Spinal cord (tissue), 10 donors: ENCODE results near the gene RIT1. TPM values are rescaled to one million over a fixed set of nuclear protein-coding genes. Genes with fewer than 3 reads are reported as not detected.

Experiments used
- DNase-seq, 6 donors: peaks; one replicate each; pipeline versions ENCODE4 v3.0.0 to v3.0.0-alpha.2; 2013 to 2015; ENCODE audit warnings: low spot score in 6 of 6, low read depth in 4 of 6
- H3K27ac ChIP-seq: one replicate; pipeline ENCODE4 v1.5.1; 2013; ENCODE audit warnings: low read depth, low read length, control low read depth
- H3K27me3 ChIP-seq: one replicate; pipeline ENCODE4 v1.6.1; 2013; ENCODE audit warnings: low read length; ENCODE audit not compliant: control insufficient read depth, insufficient read depth
- H3K36me3 ChIP-seq: one replicate; pipeline ENCODE4 v1.6.1; 2013; ENCODE audit warnings: low read length; ENCODE audit not compliant: control insufficient read depth, insufficient read depth
- H3K4me1 ChIP-seq: one replicate; pipeline ENCODE4 v1.6.1; 2013; ENCODE audit warnings: low read length; ENCODE audit not compliant: control insufficient read depth, insufficient read depth
- H3K4me3 ChIP-seq: one replicate; pipeline ENCODE4 v1.5.1; 2013; ENCODE audit warnings: low read depth, low read length, control low read depth
- H3K9me3 ChIP-seq: one replicate; pipeline ENCODE4 v1.6.1; 2013; ENCODE audit warnings: low read length; ENCODE audit not compliant: control insufficient read depth, insufficient read depth
- WGBS: methylation state at CpG from one replicate; pipeline ENCODE4 v1.1.5; 2013; ENCODE audit warnings: missing lambda C conversion rate; ENCODE audit not compliant: insufficient coverage; 5-methylcytosine and 5-hydroxymethylcytosine counted together
- long read RNA-seq, 4 donors: transcript quantifications; one replicate each; lab custom pipeline, GENCODE V29; 2026
- polyA plus RNA-seq, 2 donors: library from polyadenylated mRNA; unstranded; fragments of 120-200 nt; gene quantifications; one replicate each; pipeline ENCODE4 v1.2.1, GENCODE V29; 2013; ENCODE audit not compliant: insufficient read length in 2 of 2
- total RNA-seq, 2 donors: library from RNA; depleted of rRNA in 1 of 2; stranded (reverse); fragments of 120-200 nt in 1 of 2; fragments of >200 nt in 1 of 2; gene quantifications; one replicate each; pipeline versions ENCODE4 v1.2.3 to v1.2.4, GENCODE V29; 2013 to 2014
- donor health status: healthy.

RIT1 gene, protein sequence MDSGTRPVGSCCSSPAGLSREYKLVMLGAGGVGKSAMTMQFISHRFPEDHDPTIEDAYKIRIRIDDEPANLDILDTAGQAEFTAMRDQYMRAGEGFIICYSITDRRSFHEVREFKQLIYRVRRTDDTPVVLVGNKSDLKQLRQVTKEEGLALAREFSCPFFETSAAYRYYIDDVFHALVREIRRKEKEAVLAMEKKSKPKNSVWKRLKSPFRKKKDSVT
- 10 to 100 TPM; 42.9 to 47.6 TPM for total RNA-seq
- 10 to 100 TPM; 34.0 to 44.3 TPM for polyA plus RNA-seq
- long read RNA-seq, donor 1, transcript RIT1-202 (6 exons, 3,445 nt) = major isoform, 11 of 17 reads
- long read RNA-seq, donor 1, partial matches to known transcripts = 0 of 17 reads
- long read RNA-seq, donor 1, other reads (novel, unspliced or antisense) = 0 of 17 reads
- long read RNA-seq, donor 2, transcript RIT1-202 (6 exons, 3,445 nt) = major isoform, 7 of 8 reads
- long read RNA-seq, donor 2, partial matches to known transcripts = 0 of 8 reads
- long read RNA-seq, donor 2, other reads (novel, unspliced or antisense) = 0 of 8 reads
- long read RNA-seq, donor 3, transcript RIT1-202 (6 exons, 3,445 nt) = major isoform, 5 of 8 reads
- long read RNA-seq, donor 3, partial matches to known transcripts = 0 of 8 reads
- long read RNA-seq, donor 3, other reads (novel, unspliced or antisense) = 0 of 8 reads
- long read RNA-seq, donor 4, transcript RIT1-202 (6 exons, 3,445 nt) = major isoform, 19 of 29 reads
- long read RNA-seq, donor 4, transcript RIT1-206 (5 exons, 574 nt) = minor isoform, 8 of 29 reads
- long read RNA-seq, donor 4, partial matches to known transcripts = 0 of 29 reads
- long read RNA-seq, donor 4, other reads (novel, unspliced or antisense) = 0 of 29 reads

DNA sequence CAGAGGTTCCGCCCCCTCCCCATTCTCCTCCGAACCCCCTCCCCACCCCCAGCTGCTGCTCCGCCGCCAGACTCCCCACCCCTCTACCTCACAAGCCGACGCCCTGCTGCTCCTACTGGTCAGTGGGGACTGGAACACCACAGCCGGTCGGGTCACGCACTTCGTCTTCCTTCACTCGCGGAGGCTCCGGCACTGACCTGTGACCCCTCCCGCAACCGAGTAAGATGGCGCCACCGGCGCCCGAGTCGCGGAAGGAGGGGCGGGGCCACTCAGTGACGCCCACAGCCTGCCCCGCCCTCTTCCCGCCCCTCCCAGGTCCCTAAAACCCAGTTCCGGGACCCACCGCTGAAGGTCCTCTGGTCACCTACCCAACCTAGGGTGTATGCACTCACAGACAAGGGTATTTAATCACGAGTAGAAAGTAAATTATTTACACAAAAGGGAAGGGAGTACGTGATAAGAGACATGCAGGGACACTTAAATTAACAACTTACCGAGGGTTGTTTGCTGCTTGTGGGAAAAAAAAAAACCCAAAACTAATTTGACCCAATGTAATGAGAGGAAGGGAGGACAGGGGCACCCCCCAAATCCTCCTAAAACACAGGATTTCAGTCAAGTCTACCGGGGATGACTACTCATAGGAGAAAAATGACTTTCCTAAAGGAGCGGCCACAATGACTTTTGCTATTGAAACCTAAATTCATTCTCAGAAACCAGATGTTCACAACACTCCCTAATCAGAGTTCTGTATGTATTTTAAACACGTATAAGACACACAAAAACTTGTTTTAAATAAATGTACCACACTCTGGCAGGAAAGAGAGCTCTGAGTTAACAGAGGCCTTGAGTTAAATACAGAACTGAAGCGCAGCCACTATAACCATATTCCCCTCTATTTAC, at the start of gene RIT1:
Gene RIT1, minus strand, starts transcription at position 194 of the 900 bp plus-strand sequence. CDS start 588 bp downstream, outside the sequence.
- peak within 1 kb of the TSS; percentile 62 for H3K4me3 ChIP-seq
- no peaks in the 10 kb centered on the region for H3K4me1 ChIP-seq
- H3K27ac ChIP-seq = peak within 1 kb of the TSS; percentile 87
- WGBS = 7% methylated on average over 22 of the region's 34 CpGs
- no peaks in the 10 kb centered on the region for H3K9me3 ChIP-seq
- H3K27me3 ChIP-seq = no peaks in the 10 kb centered on the region
- peak; percentile 63 to 94 (median 70) for DNase-seq
- peaks cover 50% of the 10 kb centered on the region for H3K36me3 ChIP-seq

DNA sequence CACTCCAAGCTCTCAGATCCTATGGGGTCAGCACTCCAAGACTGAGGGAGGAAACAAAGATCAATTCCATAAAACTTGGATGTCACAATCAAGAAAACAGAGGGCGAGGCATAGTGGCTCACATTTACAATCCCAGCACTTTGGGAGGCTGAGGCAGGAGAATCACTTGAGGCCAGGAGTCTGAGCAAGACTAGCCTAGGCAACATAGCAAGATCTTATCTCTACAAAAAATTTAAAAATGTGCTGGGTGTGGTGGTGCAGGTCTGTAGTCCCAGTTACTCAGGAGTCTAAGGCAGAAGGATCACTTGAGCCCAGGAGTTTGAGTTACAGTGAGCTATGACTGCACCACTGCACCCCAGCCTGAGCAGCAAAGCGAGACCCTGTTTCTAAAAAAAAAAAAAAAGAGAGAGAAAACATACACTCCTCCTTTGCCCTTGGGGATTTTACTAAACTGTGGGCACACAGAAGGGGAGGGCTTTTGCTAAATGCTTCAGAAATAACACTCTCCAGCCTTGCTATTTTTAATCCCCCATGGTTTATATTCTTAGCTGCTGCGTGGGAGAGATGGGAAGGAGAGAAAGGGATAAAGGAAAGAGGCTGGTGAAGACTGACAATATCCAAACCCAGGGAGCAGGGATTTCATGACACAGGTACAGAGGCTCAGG, 49.1 kb upstream of the RIT1 start:
- Histone ChIP-seq H3K4me1 (peaks cover 16% of the 10 kb centered on the region), H3K27ac (no peak overlapping the region), H3K27me3 (no peaks in the 10 kb centered on the region), H3K36me3 (peaks cover 90% of the 10 kb centered on the region), H3K9me3 (no peaks in the 10 kb centered on the region), H3K4me3 (no peak overlapping the region)
- WGBS = no CpG with 5 or more reads among the region's 3 CpGs
- no peak for DNase-seq

DNA sequence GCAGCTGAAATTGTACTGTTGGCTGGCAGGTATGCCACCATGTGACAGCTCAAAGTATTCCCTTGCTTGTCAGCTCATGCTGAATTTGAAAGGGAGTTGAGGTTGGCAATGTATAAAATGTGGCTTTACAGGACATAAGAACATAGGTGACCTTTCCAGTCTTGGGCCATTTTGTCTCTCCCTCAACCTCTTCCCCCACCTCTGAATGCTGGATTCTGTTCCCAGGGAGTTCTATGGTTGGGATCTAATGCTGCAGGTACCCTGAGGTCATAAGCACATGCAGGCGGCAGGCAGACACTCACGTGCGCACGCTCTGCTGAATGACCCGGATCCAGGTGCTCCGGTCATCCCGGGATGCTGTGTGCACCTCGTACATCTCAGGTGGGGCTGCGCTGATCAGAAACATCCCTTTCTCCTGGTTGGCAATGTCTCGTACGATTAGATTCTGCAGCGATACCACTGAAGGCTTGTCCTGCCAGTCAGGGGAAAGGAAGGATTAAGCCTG, 46.3 kb upstream of the RIT1 start:
- no peak overlapping the region for H3K27ac ChIP-seq
- H3K4me3 ChIP-seq = no peak overlapping the region
- no peaks in the 10 kb centered on the region for H3K27me3 ChIP-seq
- H3K4me1 ChIP-seq = peaks cover 11% of the 10 kb centered on the region
- DNase-seq = no peak
- no peaks in the 10 kb centered on the region for H3K9me3 ChIP-seq
- peaks cover 87% of the 10 kb centered on the region for H3K36me3 ChIP-seq
- WGBS = 94% methylated on average over 12 of the region's 12 CpGs

DNA sequence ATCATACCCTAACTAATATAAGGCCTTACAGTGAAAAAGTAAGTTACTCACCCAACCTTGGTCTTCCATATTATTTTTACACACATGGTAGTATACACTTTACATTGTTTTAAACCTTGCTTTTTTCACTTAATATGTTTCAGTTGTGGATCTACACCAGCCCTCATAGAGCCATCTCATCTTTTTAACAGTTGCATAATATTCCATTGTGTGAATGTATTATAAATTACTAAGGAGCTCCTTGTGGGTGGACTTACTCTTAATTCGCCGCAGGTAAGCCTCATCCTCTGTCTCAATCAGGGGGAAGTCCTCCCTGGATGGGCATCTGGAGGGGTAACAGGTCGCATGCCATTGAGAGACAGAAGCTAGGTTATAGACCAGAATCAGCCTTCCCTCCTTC, 43.5 kb upstream of the RIT1 start:
- 90% methylated on average over 3 of the region's 3 CpGs for WGBS
- Histone ChIP-seq H3K27ac (no peak overlapping the region), H3K9me3 (no peaks in the 10 kb centered on the region), H3K36me3 (peaks cover 85% of the 10 kb centered on the region), H3K4me3 (no peak overlapping the region), H3K27me3 (no peaks in the 10 kb centered on the region), H3K4me1 (no peaks in the 10 kb centered on the region)
- DNase-seq = no peak

DNA sequence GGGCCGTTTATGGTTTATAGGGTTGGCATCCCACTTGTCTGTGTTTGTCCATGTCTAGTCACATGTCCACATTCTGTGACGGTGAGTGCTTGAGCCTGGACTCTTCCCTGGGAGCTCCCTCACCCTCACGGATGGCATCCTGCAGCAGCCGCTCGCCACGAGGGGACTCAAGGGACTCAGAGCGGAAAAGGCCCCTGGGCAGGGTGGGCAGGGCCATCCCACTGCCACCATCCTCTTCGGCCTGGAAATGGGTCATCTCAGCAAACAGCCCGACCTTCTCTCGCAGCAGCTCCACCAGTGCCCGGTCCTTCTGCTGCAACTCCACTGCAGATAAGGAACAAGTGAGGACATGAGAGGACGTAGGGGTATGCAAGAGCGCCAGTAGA, 41.3 kb upstream of the RIT1 start:
- 98% methylated on average over 13 of the region's 13 CpGs for WGBS
- H3K4me1 ChIP-seq = no peaks in the 10 kb centered on the region
- H3K27ac ChIP-seq = no peak overlapping the region
- no peak for DNase-seq
- H3K9me3 ChIP-seq = no peaks in the 10 kb centered on the region
- no peak overlapping the region for H3K4me3 ChIP-seq
- no peaks in the 10 kb centered on the region for H3K27me3 ChIP-seq
- H3K36me3 ChIP-seq = peaks cover 87% of the 10 kb centered on the region

DNA sequence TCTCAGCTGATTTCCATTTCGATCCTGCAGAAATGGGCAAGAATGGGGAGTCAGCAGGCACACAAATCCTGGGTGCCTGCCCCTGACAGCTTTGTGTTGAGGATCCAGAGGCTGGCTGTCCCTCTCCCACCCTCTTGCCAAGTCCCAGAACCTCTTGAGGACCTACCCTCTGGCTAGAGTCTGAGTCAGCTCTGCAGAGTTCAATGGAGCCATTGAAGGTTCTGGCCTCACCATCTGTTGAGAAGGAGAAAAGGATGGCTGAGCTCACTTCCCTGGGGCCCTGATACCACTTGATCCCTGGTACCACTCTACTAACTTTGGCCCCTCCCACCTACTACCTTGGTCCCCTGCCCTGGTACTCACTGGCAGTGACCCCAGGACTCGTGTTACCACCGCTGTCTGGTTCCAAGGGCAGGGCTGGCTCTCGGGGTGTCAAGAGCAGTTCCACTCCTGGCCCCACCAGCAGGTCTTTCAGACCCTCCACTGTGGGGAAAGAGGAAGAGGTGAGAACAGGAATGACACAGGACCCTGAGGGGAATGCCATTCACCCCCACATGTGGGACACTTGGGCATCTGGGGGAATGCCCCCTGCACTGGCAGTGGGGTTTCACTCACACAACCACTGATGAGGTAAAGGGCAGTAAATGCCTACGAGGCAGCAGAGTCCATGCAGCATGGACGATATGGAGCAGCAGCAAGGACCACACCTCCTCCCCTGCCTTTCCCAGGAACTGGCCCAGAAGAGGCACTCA, 40.8 kb upstream of the RIT1 start:
- no peak overlapping the region for H3K27ac ChIP-seq
- H3K36me3 ChIP-seq = peaks cover 90% of the 10 kb centered on the region
- H3K4me1 ChIP-seq = no peaks in the 10 kb centered on the region
- H3K27me3 ChIP-seq = no peaks in the 10 kb centered on the region
- WGBS = 90% methylated on average over 1 of the region's 6 CpGs
- DNase-seq = no peak
- H3K9me3 ChIP-seq = no peaks in the 10 kb centered on the region
- no peak overlapping the region for H3K4me3 ChIP-seq

DNA sequence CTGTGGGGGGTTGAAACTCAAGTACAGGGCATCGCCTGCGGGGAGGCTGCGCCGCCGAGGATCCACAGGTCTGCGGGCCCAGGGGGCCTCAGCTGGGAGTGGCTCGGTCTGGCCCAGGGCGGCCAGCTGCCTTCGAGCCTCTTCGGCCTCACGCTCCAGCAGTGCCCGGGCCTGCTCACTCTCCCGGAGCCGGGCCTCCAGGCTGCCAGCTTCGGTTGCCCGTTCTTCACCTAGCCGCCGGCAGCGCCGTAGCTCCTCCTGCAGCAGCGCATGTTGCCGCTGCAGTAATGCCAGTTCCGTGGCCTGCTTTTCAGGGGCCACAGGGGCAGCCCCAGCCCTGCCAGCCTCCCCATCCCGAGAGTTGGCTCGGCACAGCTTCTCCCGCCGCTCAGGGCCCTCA, 39.7 kb upstream of the RIT1 start:
- DNase-seq = no peak
- Histone ChIP-seq H3K27ac (no peak overlapping the region), H3K4me3 (no peak overlapping the region), H3K9me3 (no peaks in the 10 kb centered on the region), H3K4me1 (no peaks in the 10 kb centered on the region), H3K27me3 (no peaks in the 10 kb centered on the region), H3K36me3 (peaks cover 86% of the 10 kb centered on the region)
- 97% methylated on average over 25 of the region's 27 CpGs for WGBS

DNA sequence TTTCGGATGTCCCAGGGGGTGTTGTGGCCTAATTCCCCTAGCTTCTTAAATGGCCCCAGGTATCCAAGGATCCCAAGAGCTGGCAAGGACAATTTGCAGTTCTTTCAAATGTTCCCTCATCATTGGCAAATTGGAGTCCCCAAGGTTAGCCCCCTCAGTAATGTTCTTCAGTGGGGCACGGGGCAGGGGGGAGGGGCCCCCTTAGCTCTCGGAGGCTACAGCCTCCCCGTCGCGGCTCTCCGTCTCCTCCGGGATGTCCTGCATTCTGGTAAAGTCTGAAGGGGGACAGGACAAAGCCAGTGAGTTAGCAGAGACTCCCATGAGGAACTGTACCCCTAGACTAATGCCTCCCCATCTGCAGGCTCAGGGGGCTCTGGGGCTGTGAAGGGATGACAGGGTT, 36.6 kb upstream of the RIT1 start:
- WGBS = 80% methylated on average over 1 of the region's 8 CpGs
- Histone ChIP-seq H3K9me3 (no peaks in the 10 kb centered on the region), H3K4me3 (no peak overlapping the region), H3K27me3 (no peaks in the 10 kb centered on the region), H3K4me1 (peaks cover 9% of the 10 kb centered on the region), H3K27ac (no peak overlapping the region), H3K36me3 (peaks cover 62% of the 10 kb centered on the region)
- DNase-seq = no peak
